SK-N-SH (cell line): ENCODE data around the gene RAB3GAP2.

Source experiments
- CTCF ChIP-seq: fragments of 200-600 bp; sonication (generic); IDR thresholded peaks from 2 replicates; pipeline ENCODE4 v1.6.1; 2017; ENCODE audit warnings: antibody characterized with exemption, mild to moderate bottlenecking, moderate library complexity
- ELF1 ChIP-seq: IDR thresholded peaks from 2 replicates; pipeline ENCODE4 v1.4.0; 2012
- EP300 ChIP-seq, 2 experiments: IDR thresholded peaks; 2 replicates each; pipeline versions ENCODE4 v1.4.0 to v1.6.1; 2012; ENCODE audit warnings: borderline replicate concordance in 1 of 2, low read depth in 1 of 2, low read length in 1 of 2
- EZH2phosphoT487 ChIP-seq: fragments of 200-600 bp; sonication (generic); IDR thresholded peaks from 2 replicates; pipeline ENCODE4 v1.6.1; 2017; ENCODE audit warnings: low read depth, mixed run types, mild to moderate bottlenecking, antibody characterized with exemption, moderate library complexity, borderline replicate concordance
- IRF3 ChIP-seq: fragments of 150-350 bp; IDR thresholded peaks from 2 replicates; pipeline ENCODE4 v1.6.1; 2016; ENCODE audit warnings: mild to moderate bottlenecking, low read depth, low read length
- NFIC ChIP-seq: IDR thresholded peaks from 2 replicates; pipeline ENCODE4 v1.4.0; 2012; ENCODE audit warnings: borderline replicate concordance
- SIN3A ChIP-seq: IDR thresholded peaks from 2 replicates; pipeline ENCODE4 v1.6.1; 2012; ENCODE audit warnings: low read depth, mild to moderate bottlenecking, low read length, moderate library complexity, borderline replicate concordance
- SMC3 ChIP-seq: IDR thresholded peaks from 2 replicates; pipeline ENCODE4 v1.6.1; 2012; ENCODE audit warnings: low read depth, low read length, improper control_type of control experiment
- TAF1 ChIP-seq: IDR thresholded peaks from 2 replicates; pipeline ENCODE4 v1.6.1; 2012; ENCODE audit warnings: low read depth, mild to moderate bottlenecking, low read length, moderate library complexity, borderline replicate concordance

GRCh38 chr1:220195701-220196100 lies 76.6 kb downstream of the RAB3GAP2 start:
- TF ChIP-seq CTCF (no peak), TAF1 (no peak), NFIC (no peak), SIN3A (no peak), EP300 (IDR thresholded peaks at IDR 0.05; ENCODE audit: borderline replicate concordance in 1 of 2, low read depth in 1 of 2, low read length in 1 of 2) (no peak), IRF3 (no peak), SMC3 (no peak), ELF1 (no peak), EZH2phosphoT487 (no peak)
